Psoas muscle (tissue), 8 donors: Measurements from ENCODE around the gene TMX4. TPM values are rescaled to one million over a fixed set of nuclear protein-coding genes. Genes with fewer than 3 reads are reported as not detected.

Experiments used
- ATAC-seq, 4 donors: fragments of 200-7000 bp; cut with Tn5 transposase; one replicate each; pipeline ENCODE4 v1.9.1; 2020; ENCODE audit warnings: moderate library complexity in 3 of 4, mild to moderate bottlenecking in 2 of 4
- DNase-seq, 2 donors: peaks; one replicate each; pipeline ENCODE4 v3.0.0-alpha.2; 2020
- H3K27ac ChIP-seq: fragments of 200-600 bp; one replicate; pipeline ENCODE4 v1.8.0; 2022
- H3K27me3 ChIP-seq, 3 donors: fragments of 200-600 bp in 1 of 3; one replicate each; pipeline versions ENCODE4 v1.6.1 to v1.8.0; 2013 to 2022; ENCODE audit warnings: low read length in 2 of 3, mild to moderate bottlenecking in 2 of 3, moderate library complexity in 1 of 3; ENCODE audit not compliant: insufficient read depth in 3 of 3
- H3K36me3 ChIP-seq, 2 donors: fragments of 200-600 bp in 1 of 2; one replicate each; pipeline versions ENCODE4 v1.6.1 to v1.8.0; 2013 to 2022; ENCODE audit warnings: low read depth in 1 of 2, mild to moderate bottlenecking in 1 of 2, moderate library complexity in 1 of 2; ENCODE audit not compliant: insufficient read depth in 1 of 2
- H3K4me1 ChIP-seq: fragments of 200-600 bp; one replicate; pipeline ENCODE4 v1.8.0; 2022
- H3K4me3 ChIP-seq: fragments of 200-600 bp; one replicate; pipeline ENCODE4 v1.8.0; 2022; ENCODE audit warnings: mild to moderate bottlenecking
- H3K9me3 ChIP-seq: fragments of 200-600 bp; one replicate; pipeline ENCODE4 v1.8.0; 2022
- WGBS, 3 donors: extraction: QIAGEN DNeasy Blood & Tissue Kit; methylation state at CpG; one replicate each; pipeline versions ENCODE4 v1.1.6 to v1.1.7; 2013; 5-methylcytosine and 5-hydroxymethylcytosine counted together
- intact Hi-C, 2 donors: fragments of 100-400 bp; cut with DNase I; formaldehyde crosslinking; loops; one replicate each; pipeline versions ENCODE4 v1.11.0 to v1.14.2; 2022
- polyA plus RNA-seq, 3 donors: library from polyadenylated mRNA; stranded (reverse); fragments of 200-250 nt; gene quantifications; one replicate each; pipeline ENCODE4 v1.2.3, GENCODE V29; 2013
- total RNA-seq, 4 donors: library from RNA; stranded (reverse); fragmentation: NEBNext Ultra II Directional in 2 of 4; extraction: Animal tissue kit (Norgen Biotek cat#: 25700) in 2 of 4; gene quantifications; one replicate each; pipeline versions ENCODE4 v1.2.1 to v1.2.4, GENCODE V29; 2021 to 2023
- TF ChIP-seq, protein P1 (sequence below): fragments of 200-600 bp; IDR thresholded peaks from one replicate; pipeline ENCODE4 v1.8.0; 2022; ENCODE audit warnings: antibody characterized with exemption
- donor health status: healthy with polysubstance abuse.
- donor health status: DM: no; HTN: no; CAD: no; lungs with moderate emphysema.
- donor health status: Bipolar disorder and iron deficiency.
- donor health status: healthy.
- donor health status: DM: yes; HTN: yes; CAD: no.
- donor health status: DM: no; HTN: no; CAD: no.
- donor health status: DM: no; HTN: no; CAD: no.
- donor health status: DM: yes; HTN: yes; CAD: no.

The TMX4 gene
- total and polyA plus RNA-seq, 7 donors, result 9.3 to 66.7 (median 42.7) TPM

DNA sequence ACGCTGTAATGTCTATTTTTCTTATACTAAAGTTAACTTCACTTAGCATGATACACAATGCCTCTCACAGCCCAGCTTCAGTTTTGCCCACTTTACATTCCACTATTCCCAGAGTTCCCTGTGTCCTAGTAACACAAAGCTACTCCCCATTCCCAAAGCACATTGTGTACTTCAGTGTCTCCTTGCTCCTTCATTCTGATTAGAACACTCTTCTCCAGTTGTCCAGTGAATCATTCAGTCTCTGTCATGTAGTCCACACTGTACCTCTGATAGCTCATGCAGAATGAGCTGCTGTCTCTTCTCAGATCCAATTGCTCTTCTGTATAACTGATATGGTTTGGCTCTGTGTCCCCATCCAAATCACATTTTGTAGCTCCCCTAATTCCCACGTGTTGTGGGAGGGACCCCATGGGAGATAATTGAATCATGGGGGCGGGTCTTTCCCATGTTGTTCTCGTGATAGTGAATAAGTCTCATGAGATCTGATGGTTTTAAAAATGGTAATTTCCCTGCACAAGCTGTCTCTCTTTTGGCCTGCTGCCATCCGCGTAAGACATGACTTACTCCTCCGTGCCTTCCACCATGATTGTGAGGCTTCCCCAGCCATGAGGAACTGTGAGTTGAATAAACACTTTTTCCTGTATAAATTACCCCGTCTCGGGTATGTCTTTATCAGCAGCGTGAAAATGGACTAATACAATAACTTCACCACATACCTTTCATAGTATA is 2.1 kb upstream of the TMX4 start:
- no peak for DNase-seq
- no peak overlapping the region for H3K27ac ChIP-seq

GRCh38 chr20:8020314-8021079 is 936 bp upstream of the TMX4 start:
- intact Hi-C loops, result no loop called here

More for the DNA sequence above, 2.1 kb upstream of the TMX4 start:
- peaks cover 13% of the 10 kb centered on the region for H3K4me1 ChIP-seq
- ATAC-seq, result no peak
- H3K36me3 ChIP-seq, result no peaks in the 10 kb centered on the region
- no peaks in the 10 kb centered on the region for H3K9me3 ChIP-seq
- H3K4me3 ChIP-seq, result no peak overlapping the region
- 84% methylated on average over 10 of the region's 10 CpGs for WGBS, 3 donors
- H3K27me3 ChIP-seq, result no peaks in the 10 kb centered on the region
- intact Hi-C loops, result no loop called here
- TF ChIP-seq, protein P1, sequence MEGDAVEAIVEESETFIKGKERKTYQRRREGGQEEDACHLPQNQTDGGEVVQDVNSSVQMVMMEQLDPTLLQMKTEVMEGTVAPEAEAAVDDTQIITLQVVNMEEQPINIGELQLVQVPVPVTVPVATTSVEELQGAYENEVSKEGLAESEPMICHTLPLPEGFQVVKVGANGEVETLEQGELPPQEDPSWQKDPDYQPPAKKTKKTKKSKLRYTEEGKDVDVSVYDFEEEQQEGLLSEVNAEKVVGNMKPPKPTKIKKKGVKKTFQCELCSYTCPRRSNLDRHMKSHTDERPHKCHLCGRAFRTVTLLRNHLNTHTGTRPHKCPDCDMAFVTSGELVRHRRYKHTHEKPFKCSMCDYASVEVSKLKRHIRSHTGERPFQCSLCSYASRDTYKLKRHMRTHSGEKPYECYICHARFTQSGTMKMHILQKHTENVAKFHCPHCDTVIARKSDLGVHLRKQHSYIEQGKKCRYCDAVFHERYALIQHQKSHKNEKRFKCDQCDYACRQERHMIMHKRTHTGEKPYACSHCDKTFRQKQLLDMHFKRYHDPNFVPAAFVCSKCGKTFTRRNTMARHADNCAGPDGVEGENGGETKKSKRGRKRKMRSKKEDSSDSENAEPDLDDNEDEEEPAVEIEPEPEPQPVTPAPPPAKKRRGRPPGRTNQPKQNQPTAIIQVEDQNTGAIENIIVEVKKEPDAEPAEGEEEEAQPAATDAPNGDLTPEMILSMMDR, result no peak

DNA sequence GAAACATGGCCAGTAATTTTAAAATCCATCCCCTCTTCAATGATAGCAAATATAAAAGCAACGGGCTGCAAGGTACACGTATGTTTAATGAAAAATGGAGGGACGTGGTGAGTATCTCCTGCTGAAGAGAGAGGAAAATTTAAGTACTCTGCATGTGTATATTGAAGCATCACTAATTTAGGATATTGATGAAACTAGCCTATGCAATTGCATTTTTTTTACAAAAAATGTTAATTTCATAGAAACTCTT is 362 bp upstream of the TMX4 start:
- H3K4me1 ChIP-seq, result peaks cover 13% of the 10 kb centered on the region
- peak overlapping the region; percentile 95 for H3K4me3 ChIP-seq
- intact Hi-C loops, result no loop called here
- WGBS, 3 donors, result 0 to 2% (median 0%) methylated on average over 3 of the region's 3 CpGs
- peak overlapping the region; percentile 97 for H3K27ac ChIP-seq
- TF ChIP-seq, protein P1, result no peak
- DNase-seq (no peak), ATAC-seq (no peak)
- H3K9me3 ChIP-seq, result no peaks in the 10 kb centered on the region
- no peaks in the 10 kb centered on the region for H3K27me3 ChIP-seq
- no peaks in the 10 kb centered on the region for H3K36me3 ChIP-seq

More at GRCh38 chr20:8020314-8021079, 936 bp upstream of the TMX4 start:
- Histone ChIP-seq H3K9me3 (no peaks in the 10 kb centered on the region), H3K4me3 (peak overlapping the region; percentile 95), H3K4me1 (peaks cover 13% of the 10 kb centered on the region), H3K27ac (peak overlapping the region; percentile 97), H3K27me3 (no peaks in the 10 kb centered on the region), H3K36me3 (no peaks in the 10 kb centered on the region)
- TF ChIP-seq, protein P1, result no peak
- no peak for DNase-seq
- ATAC-seq, result no peak
- WGBS, 3 donors, result 24 to 30% (median 26%) methylated on average over 3 of the region's 3 CpGs

- WGBS, 3 donors, result 0 to 1% (median 0%) methylated on average over 23 of the region's 23 CpGs
- H3K36me3 ChIP-seq, result no peaks in the 10 kb centered on the region
- peak; percentile 79 to 85 (median 82) for ATAC-seq
- TF ChIP-seq, protein P1, result no peak
- H3K9me3 ChIP-seq, result no peaks in the 10 kb centered on the region
- intact Hi-C loops, result no loop called here
- peak overlapping the region; percentile 97 for H3K27ac ChIP-seq
- DNase-seq, result peak in 1 of 2 donors; percentile 68
- peak overlapping the region; percentile 95 for H3K4me3 ChIP-seq
- no peaks in the 10 kb centered on the region for H3K27me3 ChIP-seq
- H3K4me1 ChIP-seq, result peaks cover 13% of the 10 kb centered on the region
Observed at GRCh38 chr20:8018958-8019245, 659 bp downstream of the TMX4 start.
